Activated naive CD8-positive, alpha-beta T cell (primary cell): Measurements from ENCODE around the gene STIM1.

Source experiments
- H3K27ac Mint-ChIP-seq: one replicate; pipeline ENCODE4 v1.8.0; 2021; ENCODE audit warnings: mixed read lengths
- H3K27me3 Mint-ChIP-seq: one replicate; pipeline ENCODE4 v1.8.0; 2021; ENCODE audit warnings: mixed read lengths
- H3K36me3 Mint-ChIP-seq: one replicate; pipeline ENCODE4 v1.8.0; 2021; ENCODE audit warnings: mixed read lengths
- H3K4me1 Mint-ChIP-seq: one replicate; pipeline ENCODE4 v1.8.0; 2021; ENCODE audit warnings: low read depth, mixed read lengths
- H3K4me3 Mint-ChIP-seq: one replicate; pipeline ENCODE4 v1.8.0; 2021; ENCODE audit warnings: mild to moderate bottlenecking, mixed read lengths
- H3K9me3 Mint-ChIP-seq: one replicate; pipeline ENCODE4 v1.8.0; 2021; ENCODE audit warnings: low read depth, mixed read lengths

Gene STIM1

DNA sequence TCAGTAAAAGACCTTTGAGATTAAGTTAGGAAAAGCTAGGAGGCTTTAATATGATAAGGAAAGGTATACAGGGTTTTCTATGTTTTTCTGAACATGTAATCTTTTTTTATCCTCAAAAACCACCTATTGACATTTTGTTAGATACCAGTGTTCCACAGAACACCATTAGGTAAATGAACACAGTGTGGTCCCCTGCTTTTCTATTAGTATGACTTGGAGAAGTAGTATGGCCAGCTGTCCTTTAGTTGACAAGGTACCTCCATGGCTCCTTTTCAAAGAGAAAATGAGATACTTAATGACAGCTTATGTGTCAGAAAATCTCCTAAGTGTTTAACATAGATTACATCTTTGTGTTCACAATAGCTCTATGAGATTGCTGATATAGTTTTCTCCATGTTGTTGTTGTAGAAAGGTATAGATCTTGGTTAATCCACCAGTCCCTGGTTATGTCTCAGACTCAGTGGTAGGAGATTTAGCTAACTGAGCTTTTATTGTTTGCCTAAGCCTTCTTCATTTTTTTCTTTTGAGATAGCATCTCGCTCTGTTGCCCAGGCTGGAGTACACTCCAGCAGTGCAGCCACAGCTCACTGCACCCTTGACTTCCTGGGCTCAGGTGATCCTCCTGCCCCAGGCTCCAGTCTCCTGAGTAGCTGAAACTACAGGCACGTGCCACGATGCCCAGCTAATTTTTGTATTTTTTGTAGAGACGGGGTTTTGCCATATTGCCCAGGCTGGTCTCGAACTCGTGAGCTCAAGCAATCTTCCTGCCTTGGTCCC is 46.0 kb downstream of the STIM1 start:
- Mint-ChIP-seq H3K9me3 (no peaks in the 10 kb centered on the region), H3K27me3 (no peaks in the 10 kb centered on the region), H3K4me3 (peak overlapping the region; percentile 35), H3K27ac (peak overlapping the region; percentile 78), H3K4me1 (peaks cover 60% of the 10 kb centered on the region), H3K36me3 (peaks cover 2% of the 10 kb centered on the region)

DNA sequence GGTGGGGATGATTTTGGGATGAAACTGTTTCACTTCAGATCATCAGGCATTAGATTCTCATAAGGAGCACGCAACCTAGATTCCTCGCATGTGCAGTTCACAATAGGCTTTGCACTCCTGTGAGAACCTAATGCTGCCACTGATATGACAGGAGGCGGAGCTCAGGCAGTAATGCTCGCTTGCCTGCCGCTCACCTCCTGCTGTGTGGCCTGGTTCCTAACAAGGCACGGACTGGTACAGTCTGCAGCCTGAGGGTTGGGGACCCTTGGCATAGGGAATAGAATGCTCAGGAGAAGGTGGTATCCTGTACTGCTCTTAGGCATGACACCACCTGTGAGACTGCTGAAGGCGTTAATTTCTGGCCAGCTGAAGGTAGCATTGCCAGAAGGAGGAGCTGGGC is 47.0 kb downstream of the STIM1 start:
- H3K4me3 Mint-ChIP-seq = peak overlapping the region; percentile 46

DNA sequence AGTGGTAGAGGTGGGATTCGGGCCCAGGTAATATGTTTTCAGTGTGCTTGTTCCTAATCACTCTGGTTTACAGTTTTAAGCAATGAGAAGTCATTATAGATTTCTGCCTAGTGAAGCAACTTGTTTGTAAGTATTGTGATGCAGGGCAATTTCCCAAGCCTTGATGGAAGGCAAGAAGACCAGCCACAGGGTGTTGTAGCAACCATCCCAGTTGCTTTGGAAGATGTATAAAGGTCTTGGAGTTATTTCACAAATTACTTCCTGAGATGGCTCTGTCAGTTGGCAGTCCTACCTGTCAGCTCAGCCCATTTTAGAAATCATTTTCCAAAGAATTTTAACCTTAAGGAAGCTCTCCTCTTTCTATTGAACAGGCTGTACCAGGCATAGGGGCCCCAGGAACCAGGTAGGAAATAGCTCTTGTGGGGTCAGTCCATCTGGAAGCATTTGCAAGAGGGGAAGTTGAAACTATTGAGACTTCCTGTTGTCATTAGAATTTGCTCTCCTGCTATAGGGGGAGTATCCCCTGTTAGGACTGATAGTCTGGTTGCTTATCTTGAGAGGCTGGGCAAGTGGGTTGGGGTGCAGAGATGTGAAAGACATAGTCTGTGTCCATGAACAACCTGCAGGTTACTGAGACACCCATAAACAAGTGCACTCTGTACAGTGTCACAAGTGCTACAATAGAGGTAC is 47.9 kb downstream of the STIM1 start:
- peaks cover 68% of the 10 kb centered on the region for H3K4me1 Mint-ChIP-seq
- peak overlapping the region; percentile 67 for H3K27ac Mint-ChIP-seq
- H3K36me3 Mint-ChIP-seq = no peaks in the 10 kb centered on the region
- no peak overlapping the region for H3K4me3 Mint-ChIP-seq
- no peaks in the 10 kb centered on the region for H3K27me3 Mint-ChIP-seq
- H3K9me3 Mint-ChIP-seq = no peaks in the 10 kb centered on the region

More for the DNA sequence above, 47.0 kb downstream of the STIM1 start:
- Mint-ChIP-seq H3K27me3 (no peaks in the 10 kb centered on the region), H3K36me3 (no peaks in the 10 kb centered on the region), H3K4me1 (peaks cover 63% of the 10 kb centered on the region), H3K27ac (peak overlapping the region; percentile 78), H3K9me3 (no peaks in the 10 kb centered on the region)

DNA sequence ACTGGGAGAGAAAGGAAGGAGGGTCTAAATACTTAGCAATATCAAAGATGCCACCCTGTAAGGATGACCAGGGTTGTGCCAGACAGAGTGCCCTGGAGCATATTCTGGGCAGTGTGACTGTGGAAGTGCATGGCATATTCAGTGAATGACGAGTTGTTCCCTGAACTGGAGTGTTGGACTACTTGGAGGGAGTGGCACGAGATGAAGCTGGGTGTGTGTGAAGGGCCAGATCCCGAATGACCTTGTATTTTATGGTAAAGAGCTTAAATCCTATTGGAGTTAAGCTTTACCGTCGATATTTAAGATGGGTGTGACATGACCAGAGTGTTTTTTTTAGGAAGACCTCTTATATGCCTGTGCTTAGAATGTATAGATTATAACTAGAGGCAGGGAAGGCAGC is 48.8 kb downstream of the STIM1 start:
- Mint-ChIP-seq H3K4me1 (peaks cover 74% of the 10 kb centered on the region), H3K4me3 (peak overlapping the region; percentile 57), H3K27me3 (no peaks in the 10 kb centered on the region), H3K27ac (peak overlapping the region; percentile 80), H3K9me3 (no peaks in the 10 kb centered on the region), H3K36me3 (no peaks in the 10 kb centered on the region)

DNA sequence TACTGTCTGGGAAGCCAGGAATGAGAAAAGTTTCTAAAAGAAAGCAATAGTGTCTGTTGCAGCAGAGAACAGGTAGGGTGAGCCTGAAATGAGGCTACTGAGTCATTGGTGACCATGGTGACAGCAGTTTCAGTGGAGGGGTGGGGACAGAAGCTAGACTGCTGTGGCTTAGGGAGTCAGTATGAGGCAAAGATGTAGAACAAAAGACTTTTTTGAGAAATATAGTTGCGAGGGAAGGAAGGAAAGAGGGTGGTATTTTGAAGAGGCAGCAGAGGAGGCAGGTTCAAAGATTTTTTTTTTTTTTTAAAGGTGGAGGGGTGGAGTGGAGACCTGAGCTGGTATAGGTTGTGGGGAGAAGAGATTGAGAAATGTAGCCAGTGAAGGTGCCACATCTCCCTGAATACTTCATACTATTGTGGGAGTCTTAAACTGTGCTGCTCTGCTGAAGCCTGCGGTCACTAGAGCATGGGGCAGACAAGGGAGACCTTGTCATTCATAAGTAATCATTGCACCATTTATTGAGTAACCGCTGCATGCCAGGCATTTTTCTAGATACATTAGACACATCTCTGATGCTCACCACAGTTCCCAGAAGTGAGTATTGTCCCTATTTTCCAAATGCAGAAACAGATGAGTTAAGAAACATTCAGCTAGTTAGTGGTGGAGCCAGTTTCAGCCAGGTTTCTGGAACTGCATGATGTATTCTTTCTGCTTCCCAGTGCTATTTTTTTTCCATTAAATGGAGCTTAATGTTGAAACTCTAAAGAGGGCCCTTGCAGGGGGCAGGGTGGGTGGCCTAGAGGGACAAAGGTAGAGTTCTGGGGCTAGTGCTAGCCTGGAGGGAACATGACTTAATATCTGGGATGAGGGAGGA is 49.9 kb downstream of the STIM1 start:
- Mint-ChIP-seq H3K9me3 (no peaks in the 10 kb centered on the region), H3K36me3 (no peaks in the 10 kb centered on the region), H3K27ac (peak overlapping the region; percentile 80), H3K4me3 (peak overlapping the region; percentile 57), H3K4me1 (peaks cover 78% of the 10 kb centered on the region), H3K27me3 (no peaks in the 10 kb centered on the region)

DNA sequence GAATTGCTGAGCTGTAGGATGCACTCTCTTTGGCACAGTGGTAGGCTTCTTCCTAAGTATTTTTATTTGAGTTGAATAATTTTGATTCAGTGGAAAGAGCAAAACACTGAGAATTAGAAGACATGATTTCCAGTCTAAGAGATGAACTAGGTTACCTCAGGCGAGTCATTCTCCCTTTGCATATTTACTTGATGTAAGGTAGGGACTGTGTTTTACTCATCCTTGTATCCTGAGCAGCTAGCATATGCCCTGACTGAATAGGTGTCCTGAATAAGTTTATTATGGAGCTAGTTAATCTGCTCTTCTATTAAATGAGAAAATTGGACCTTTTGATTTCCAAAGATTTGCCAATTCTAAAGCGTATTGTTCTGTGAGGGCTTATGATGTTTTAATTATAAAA is 50.7 kb downstream of the STIM1 start:
- Mint-ChIP-seq H3K4me3 (no peak overlapping the region), H3K9me3 (no peaks in the 10 kb centered on the region), H3K27me3 (no peaks in the 10 kb centered on the region), H3K27ac (peak overlapping the region; percentile 54), H3K36me3 (no peaks in the 10 kb centered on the region), H3K4me1 (peaks cover 75% of the 10 kb centered on the region)

DNA sequence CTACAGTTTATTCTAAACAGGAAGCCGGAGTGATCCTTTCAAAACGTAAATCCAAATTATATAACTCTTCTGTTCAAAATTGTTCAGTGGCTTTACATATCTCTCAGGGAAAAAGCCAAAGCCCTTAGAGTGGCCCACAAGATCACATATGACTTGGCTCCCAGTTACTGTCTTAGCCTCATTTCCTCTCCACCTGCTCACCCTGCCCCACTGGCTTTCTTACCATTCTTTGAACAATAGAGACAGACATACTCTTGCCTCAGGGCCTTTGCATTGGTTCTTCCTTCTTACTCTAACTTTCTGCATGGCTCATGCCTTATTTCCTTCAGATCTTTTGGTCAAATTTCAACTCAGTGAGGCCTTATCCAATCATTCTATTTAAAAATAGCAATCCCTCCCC is 52.1 kb downstream of the STIM1 start:
- Mint-ChIP-seq H3K4me1 (peaks cover 71% of the 10 kb centered on the region), H3K4me3 (no peak overlapping the region), H3K27ac (peak overlapping the region; percentile 41), H3K36me3 (no peaks in the 10 kb centered on the region), H3K9me3 (no peaks in the 10 kb centered on the region), H3K27me3 (no peaks in the 10 kb centered on the region)

DNA sequence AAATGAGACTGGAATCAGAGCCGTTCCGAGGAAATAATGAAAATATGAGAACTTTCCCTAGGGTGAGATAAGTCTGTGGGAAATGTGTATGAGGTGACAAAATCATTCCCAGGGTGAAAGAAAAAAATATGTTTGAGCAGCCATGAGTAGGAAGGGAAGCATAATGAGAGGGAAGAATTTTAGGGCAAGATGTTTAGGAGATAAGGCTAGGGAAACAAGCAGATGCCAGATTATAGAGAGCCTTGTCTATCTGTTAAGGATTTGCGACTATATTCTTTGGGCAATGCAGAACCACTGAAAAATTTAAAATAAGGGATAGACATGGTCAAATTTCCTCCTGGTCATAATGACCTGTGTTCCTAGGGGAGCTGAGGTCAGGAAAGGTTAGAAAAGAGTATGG is 54.4 kb downstream of the STIM1 start:
- H3K4me3 Mint-ChIP-seq = no peak overlapping the region
- peak overlapping the region; percentile 1 for H3K27ac Mint-ChIP-seq
- H3K4me1 Mint-ChIP-seq = peaks cover 67% of the 10 kb centered on the region
- H3K27me3 Mint-ChIP-seq = no peaks in the 10 kb centered on the region
- H3K9me3 Mint-ChIP-seq = no peaks in the 10 kb centered on the region
- H3K36me3 Mint-ChIP-seq = peaks cover 3% of the 10 kb centered on the region

DNA sequence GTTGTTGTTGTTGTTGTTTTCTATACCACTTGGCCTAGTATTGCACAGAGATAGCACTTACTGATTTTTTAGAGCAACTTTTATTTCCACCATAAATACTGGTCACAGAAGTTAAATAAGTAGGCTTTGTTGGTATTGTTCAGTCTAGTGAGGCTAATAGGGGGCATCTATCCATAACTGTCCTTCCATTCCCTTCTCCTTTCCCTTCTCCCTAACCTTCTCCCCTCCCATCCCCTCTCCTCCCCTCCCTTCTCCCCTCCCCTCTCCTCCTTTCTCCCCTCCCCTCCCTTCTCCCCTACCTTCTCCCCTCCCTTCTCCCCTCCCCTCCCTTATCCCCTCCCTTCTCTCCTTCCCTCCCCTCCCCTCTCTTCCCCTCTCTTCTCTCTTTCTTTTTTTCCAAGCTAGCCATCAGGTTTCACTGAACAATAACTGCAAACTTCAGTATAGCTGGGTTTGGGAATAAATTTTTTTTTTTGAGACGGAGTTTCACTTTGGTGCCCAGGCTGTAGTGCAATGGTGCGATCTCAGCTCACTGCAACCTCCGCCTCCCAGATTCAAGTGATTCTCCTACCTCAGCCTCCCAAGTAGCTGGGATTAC is 56.5 kb downstream of the STIM1 start:
- peaks cover 6% of the 10 kb centered on the region for H3K36me3 Mint-ChIP-seq
- no peak overlapping the region for H3K4me3 Mint-ChIP-seq
- H3K4me1 Mint-ChIP-seq = peaks cover 60% of the 10 kb centered on the region
- H3K27me3 Mint-ChIP-seq = no peaks in the 10 kb centered on the region
- H3K9me3 Mint-ChIP-seq = no peaks in the 10 kb centered on the region
- H3K27ac Mint-ChIP-seq = peak overlapping the region; percentile 61

DNA sequence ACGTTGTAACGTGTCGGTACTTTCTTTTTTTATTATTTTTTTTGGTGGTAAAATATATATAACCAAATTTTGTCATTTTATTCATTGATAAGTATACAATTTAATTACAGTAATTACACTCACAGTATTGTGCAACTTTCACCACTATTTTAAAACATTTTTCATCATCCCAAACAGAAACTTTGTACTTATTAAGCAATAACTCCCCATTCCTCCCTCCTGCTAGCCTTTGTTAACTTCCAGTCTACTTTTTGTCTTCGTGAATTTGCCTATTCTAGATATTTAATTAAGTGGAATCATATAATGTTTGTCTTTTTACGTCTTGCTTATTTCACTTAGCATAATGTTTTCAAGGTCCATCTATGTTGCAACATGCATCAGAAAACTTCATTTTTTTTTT is 58.5 kb downstream of the STIM1 start:
- Mint-ChIP-seq H3K27me3 (no peaks in the 10 kb centered on the region), H3K4me3 (no peak overlapping the region), H3K36me3 (peaks cover 11% of the 10 kb centered on the region), H3K4me1 (peaks cover 67% of the 10 kb centered on the region), H3K9me3 (no peaks in the 10 kb centered on the region), H3K27ac (no peak overlapping the region)

DNA sequence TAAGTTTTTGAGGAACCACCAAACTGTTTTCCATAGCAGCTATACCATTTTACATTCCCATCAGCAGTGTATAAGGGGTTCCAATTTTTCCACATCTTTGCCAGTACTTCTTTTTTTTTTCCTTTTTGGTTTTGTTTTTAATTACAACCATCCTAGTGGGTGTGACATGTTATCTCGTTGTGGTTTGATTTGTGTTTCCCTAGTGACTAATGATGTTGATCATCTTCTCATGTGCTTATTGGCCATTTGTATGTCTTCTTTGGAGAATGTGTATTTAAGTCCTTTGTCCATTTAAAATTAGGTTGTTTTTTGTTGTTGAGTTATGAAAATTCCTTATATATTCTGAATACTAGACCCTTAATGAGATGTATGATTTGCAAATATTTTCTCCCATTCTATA is 59.3 kb downstream of the STIM1 start:
- Mint-ChIP-seq H3K4me1 (peaks cover 70% of the 10 kb centered on the region), H3K36me3 (peaks cover 14% of the 10 kb centered on the region), H3K27ac (no peak overlapping the region), H3K27me3 (no peaks in the 10 kb centered on the region), H3K9me3 (no peaks in the 10 kb centered on the region), H3K4me3 (no peak overlapping the region)

DNA sequence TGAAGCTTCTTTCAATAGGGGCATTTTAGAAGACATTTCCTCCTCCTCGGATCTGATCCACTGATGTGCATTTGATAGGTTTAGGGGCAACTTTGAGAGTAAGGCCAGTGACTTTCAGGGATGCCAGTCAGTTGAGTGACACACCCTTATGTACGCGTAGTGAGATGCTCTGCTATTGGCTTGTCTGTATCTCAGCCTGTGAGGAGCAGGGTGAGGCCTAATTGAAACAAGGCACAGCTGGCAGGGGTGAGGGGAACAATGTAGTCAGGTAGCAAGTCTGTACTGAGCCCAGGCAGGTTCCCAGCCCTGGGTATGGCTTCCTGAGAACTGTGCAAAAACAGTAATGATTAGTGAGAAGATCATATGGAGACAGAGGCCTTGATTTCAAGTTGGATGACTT is 61.5 kb downstream of the STIM1 start:
- H3K36me3 Mint-ChIP-seq = peaks cover 14% of the 10 kb centered on the region
- peaks cover 75% of the 10 kb centered on the region for H3K4me1 Mint-ChIP-seq
- no peaks in the 10 kb centered on the region for H3K9me3 Mint-ChIP-seq
- peak overlapping the region; percentile 14 for H3K4me3 Mint-ChIP-seq
- H3K27me3 Mint-ChIP-seq = no peaks in the 10 kb centered on the region
- H3K27ac Mint-ChIP-seq = peak overlapping the region; percentile 65

DNA sequence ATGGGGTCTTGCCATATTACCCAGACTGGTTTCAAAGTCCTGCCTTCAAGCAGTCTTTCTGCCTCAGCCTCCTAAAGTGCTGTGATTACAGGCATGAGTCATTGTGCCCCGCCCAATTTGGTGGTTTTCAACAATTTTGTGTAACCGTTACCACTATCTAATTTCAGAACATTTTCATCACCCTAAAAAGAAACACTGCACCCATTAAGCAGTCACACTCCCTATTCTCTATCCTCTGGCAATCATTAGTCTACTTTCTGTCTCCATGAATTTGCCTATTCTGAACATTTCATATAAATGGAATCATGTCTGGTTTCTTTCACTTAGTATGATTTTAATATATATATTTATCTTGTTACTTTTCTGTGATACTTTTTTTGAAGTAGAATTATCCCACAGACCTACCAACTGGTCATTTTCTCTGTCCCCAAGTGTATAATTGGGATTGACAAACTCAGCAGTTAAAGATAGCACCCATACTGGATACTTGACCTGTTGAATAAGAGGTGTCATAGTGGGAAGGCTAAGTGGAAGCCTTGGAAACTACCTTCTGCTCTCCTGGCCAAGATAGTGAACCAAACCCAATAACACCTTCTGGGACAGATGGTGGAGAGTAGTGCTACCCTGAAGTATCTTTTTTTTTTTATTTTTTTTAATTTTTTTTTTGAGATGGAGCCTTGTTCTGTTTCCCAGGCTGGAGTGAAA is 64.8 kb downstream of the STIM1 start:
- H3K27ac Mint-ChIP-seq = peak overlapping the region; percentile 70
- peak overlapping the region; percentile 67 for H3K4me3 Mint-ChIP-seq
- H3K4me1 Mint-ChIP-seq = peaks cover 65% of the 10 kb centered on the region
- peaks cover 11% of the 10 kb centered on the region for H3K36me3 Mint-ChIP-seq
- H3K9me3 Mint-ChIP-seq = no peaks in the 10 kb centered on the region
- no peaks in the 10 kb centered on the region for H3K27me3 Mint-ChIP-seq

DNA sequence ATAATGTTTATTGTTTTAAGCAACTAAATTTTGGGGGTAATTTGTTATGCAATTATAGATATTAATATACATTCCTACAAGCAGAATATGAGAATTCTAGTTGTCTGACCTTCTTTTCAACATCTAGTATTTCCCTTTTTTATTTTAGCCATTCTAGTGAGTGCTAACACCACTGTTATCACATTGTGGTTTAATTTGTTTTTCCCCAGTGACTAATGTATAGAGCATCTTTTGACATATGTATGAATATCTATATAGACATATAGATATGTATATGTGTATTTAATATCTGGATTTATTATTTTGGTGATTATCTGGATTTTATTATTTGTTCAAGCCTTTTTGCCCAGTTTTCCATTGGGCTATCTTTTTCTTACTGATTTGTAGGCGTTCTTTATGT is 66.6 kb downstream of the STIM1 start:
- peaks cover 8% of the 10 kb centered on the region for H3K36me3 Mint-ChIP-seq
- H3K27ac Mint-ChIP-seq = no peak overlapping the region
- H3K9me3 Mint-ChIP-seq = no peaks in the 10 kb centered on the region
- H3K4me3 Mint-ChIP-seq = no peak overlapping the region
- H3K27me3 Mint-ChIP-seq = no peaks in the 10 kb centered on the region
- peaks cover 63% of the 10 kb centered on the region for H3K4me1 Mint-ChIP-seq
